Neural progenitor cell (in vitro differentiated cells): Measurements from ENCODE around the gene MEP1A.

Source experiments
- CTCF ChIP-seq: fragments of 200-600 bp; sonication (generic); IDR thresholded peaks from 2 replicates; pipeline ENCODE4 v1.5.1; 2017; ENCODE audit warnings: antibody characterized with exemption, mild to moderate bottlenecking
- EZH2 ChIP-seq: fragments of 200-600 bp; sonication (generic); IDR thresholded peaks from 2 replicates; pipeline ENCODE4 v1.6.1; 2017; ENCODE audit warnings: antibody characterized with exemption, mild to moderate bottlenecking, moderate library complexity

GRCh38 chr6:46799657-46800056 is 6.5 kb downstream of the MEP1A start:
- TF ChIP-seq CTCF: no peak
- TF ChIP-seq EZH2: no peak
